MM.1S (cell line): Measurements from ENCODE around the gene POU2AF2.

Source experiments
- CTCF ChIP-seq: fragments of 300-600 bp; sonication (generic); IDR thresholded peaks from 2 replicates; pipeline ENCODE4 v1.5.1; 2016; ENCODE audit warnings: antibody characterized with exemption, low read length, mixed read lengths
- EZH2 ChIP-seq: fragments of 300-600 bp; sonication (generic); optimal IDR thresholded peaks from 2 replicates; pipeline ENCODE3; 2017; ENCODE audit warnings: low read depth, mild to moderate bottlenecking, antibody characterized with exemption, low read length, mixed read lengths
- EZH2phosphoT487 ChIP-seq: fragments of 300-600 bp; sonication (generic); IDR thresholded peaks from 2 replicates; pipeline ENCODE4 v1.6.1; 2018; ENCODE audit warnings: antibody characterized with exemption, low read length

DNA sequence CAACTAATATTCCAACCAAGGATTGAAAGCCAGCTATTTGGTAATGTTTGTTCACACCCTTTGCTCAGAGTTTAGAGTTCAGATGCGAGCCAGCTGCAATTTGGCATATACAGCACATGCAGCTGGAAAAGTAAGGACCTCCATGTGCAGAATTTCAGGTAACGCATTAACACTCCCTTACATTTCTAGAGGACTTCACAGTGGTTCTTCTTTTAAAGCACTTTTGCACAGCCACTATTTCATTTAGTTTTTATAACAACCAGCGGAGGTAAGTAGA is 56.3 kb downstream of the POU2AF2 start:
- TF ChIP-seq CTCF (no peak), EZH2 (no peak), EZH2phosphoT487 (no peak)
